ENCODE measurements around the gene SNAP25.

The SNAP25 gene

DNA sequence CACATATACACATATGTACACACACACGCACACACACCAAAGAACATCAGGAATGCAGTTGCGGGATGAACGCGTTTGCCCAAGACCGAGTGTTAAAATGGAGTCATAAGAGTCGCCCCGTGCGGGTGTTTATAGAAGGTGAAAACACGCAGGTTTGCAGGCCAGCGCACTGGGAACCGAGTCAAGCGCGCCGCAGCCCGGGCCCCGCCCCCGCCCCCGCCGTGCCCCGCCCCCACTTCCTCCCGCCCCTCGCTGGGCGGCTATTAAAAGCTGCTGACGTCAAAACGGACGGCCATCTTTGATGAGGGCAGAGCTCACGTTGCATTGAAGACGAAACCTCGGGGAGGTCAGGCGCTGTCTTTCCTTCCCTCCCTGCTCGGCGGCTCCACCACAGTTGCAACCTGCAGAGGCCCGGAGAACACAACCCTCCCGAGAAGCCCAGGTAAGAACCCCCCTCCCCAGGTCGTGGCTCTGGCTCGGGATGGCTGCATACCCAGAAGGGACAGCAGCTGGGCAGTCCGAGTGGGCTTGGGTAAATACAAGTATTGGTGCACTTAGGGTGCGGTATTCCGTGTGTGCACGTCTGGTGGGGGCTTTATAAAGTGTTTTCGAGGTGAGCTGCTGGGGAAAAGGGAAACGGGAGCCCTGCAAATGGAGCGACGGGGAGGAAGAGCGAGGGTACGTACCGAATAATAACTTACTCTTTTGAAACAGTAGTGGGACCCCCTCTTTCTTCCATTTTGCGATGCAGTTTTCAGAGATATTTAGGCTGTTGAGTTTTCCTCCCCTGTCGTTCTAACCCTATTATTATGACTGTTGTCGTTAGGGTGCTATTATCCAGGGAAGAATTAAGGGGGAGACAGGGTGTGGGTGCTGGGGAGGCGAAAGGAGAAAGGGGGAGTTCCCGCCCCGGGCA is at the start of gene SNAP25:
SNAP25 (plus strand) TSS at position 295 of the 916 bp plus-strand sequence. CDS start 56,662 bp downstream, outside the sequence.
- peak; percentile 29 for DNase-seq

DNA sequence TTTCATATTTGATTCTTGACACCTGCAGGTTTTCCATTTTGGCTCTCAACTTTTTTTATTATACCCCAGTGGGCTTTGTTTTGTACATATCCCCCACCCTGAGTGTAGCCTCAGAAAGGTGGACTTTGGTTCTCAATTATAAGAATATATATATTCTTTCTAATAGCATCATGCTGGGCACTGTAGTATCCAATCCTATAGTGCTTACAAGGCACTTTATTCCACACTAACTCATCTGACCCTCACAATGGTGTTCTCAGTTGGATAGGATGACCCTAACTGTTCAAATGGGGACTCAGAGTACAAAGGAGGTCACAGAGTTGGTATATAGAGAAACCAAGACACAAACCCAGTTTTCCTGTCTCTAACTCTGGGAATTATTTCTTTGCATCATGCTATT is 48.9 kb upstream of the SNAP25 start:
- no peak for DNase-seq

DNA sequence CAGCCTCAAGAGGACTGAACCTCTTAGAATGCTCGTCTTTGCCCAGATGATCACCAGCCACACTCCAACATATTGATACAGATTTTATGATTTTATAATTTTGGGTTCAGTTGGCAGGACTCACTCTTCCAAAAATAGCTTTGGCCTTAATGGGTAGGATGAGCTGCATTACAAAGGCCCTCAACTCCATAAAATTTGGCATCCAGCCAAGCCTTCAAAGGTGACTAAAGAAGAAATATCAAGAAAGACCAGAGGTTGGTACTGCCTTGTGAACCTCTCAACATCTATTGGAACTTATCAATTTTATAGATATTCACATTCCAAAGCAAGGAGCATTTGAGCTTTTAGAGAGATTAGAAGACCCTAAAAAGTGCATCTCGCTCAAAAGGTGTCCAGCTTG is 48.4 kb upstream of the SNAP25 start:
- DNase-seq: no peak

DNA sequence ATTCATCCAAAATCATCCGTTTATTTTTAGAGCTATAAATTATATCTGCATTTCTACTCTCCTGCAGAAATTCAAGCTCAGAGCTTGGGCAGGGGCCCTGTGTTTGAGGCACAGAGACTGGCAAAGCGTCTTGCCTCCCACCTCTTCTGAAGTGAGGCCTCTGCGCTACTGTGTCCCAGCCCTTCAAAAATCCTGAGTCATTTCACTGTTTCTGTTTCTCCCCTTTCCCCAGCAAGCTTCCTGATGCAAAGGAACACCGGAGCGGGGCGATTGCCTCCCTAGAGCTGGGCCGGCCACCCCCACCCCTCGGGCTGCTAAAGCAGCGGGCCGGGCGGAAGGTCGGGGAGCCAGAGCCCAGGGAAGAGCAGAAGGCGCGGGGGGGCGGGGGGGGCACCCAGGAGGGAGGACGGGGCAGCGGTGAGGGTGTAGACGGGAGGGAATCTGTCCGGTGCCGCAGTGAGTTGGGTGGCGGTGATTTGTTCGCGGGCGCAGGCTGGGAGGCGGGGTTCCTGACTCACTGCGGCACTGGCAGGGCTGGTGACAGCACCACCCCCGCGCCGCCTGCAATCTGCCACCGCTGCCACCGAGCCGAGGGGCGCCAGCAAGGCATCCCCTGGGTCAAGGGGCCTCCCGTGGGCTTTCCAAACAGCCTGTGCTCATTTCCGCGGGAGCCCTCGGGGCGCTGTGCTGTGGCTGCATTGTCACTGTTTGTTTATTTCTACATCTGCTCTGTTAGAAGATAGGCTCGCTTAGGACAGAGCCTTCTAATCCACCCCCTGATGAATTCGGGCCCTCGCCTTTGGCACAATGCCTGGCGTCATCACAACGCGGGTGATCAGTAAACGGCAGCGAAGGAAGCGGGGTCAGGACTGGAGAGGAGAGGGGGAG is 46.5 kb upstream of the SNAP25 start:
- DNase-seq: no peak

DNA sequence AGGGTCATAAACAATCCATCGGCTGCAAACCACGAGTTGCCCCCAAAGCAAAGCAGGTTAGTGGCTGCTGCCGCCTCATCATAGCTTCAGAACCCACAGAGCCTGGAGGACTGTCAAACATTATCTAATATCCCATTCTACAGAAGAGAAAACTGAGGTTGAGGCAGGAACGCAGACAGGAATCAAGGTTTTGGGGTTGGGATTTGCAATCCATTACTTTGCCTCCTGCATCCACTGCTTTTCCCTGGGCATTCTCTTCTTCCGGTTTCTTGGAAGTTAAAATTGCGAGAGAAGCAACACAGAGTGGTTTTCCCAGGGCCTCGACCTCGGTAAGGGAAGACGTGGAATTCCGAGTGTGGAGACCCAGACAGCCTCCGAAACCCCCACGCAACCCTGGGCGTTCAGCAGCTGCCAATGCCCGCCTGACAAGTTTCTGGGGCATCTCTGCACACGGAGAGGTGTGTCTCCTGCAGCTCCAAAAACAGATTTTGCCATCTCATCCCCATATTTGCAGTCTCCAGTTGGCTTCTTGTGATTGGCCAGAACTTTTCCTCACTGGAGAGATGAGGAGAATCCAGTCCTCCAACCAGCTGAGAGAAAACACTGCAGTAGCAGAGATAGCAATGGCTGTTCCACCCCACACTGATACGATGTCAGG is 45.5 kb upstream of the SNAP25 start:
- DNase-seq: no peak

DNA sequence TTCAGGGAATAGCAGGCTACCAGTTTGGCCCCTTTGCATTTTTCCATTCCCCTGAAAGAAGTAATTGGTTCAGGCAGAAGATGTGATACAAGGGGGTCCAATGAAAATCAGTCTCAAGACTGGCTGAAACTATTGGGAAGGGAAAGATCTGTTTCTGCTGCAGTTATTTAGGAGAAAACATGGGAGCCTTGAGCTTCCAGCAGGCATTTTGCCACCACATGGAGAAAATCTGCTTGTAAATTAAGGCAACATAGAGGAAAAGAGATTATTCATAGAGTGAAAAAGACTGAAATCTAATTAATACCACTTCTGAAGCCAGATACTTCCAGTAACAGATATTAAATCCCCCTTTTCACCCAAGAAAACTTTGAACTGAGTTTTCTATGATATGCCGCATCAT is 44.2 kb upstream of the SNAP25 start:
- no peak for DNase-seq

DNA sequence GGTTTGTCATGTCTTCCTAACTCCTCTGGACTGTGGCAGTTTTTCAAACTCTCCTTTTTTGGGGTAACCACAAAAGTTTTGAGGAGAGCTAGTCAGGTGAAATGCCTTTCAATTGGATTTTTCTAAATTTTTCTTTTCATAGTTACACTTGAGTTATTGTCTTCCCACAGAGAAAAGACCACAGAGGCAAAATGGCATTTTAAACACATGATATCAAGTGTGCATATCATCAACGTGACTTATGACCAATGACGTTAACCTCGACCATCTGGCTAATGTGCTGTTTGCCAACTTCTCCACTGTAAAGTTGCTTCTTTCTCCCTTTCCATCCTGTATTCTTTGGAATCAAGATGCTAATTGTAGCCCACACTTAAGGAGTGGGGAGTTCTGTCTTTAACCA is 41.3 kb upstream of the SNAP25 start:
- DNase-seq: no peak

- no peak for DNase-seq
These were observed 40.5 kb upstream of the SNAP25 start for GRCh38 chr20:10178091-10178490.

- no peak for DNase-seq
These were observed 39.8 kb upstream of the SNAP25 start for GRCh38 chr20:10178727-10179313.

DNA sequence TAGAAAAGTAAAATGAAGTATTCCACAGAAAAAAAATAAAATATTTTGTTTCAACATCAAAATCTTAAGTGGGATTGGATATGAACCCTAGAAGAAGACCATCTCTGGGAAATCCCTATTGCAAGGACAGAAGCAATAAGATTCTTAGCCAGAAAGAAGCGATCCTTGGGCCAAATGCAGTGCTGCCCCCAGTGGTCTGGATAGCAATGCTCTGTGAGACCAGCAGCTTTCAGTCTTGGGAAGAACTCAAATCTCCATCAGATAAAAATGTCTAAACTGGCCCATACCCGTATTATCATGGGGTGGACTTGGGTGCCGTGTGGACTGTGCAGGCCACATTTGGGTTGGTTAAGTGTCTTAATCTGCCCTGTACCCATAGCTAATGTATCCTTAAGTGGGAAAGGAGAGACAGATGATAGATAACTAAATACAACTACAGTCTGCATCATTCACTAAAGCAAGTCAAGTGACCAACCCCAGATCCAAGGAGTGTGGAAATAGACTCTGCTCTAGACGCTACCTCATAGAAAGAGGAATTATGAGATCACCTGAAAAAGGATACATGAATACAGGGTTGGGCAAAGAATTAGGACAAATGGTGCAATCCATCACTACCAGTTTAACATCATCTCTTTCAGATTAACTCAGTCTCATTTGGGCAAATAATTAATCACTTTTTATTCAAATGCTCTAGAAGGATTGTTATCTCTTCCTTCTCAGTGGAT is 38.9 kb upstream of the SNAP25 start:
- DNase-seq: no peak

GRCh38 chr20:10180651-10181235 is 37.9 kb upstream of the SNAP25 start:
- DNase-seq: no peak

DNA sequence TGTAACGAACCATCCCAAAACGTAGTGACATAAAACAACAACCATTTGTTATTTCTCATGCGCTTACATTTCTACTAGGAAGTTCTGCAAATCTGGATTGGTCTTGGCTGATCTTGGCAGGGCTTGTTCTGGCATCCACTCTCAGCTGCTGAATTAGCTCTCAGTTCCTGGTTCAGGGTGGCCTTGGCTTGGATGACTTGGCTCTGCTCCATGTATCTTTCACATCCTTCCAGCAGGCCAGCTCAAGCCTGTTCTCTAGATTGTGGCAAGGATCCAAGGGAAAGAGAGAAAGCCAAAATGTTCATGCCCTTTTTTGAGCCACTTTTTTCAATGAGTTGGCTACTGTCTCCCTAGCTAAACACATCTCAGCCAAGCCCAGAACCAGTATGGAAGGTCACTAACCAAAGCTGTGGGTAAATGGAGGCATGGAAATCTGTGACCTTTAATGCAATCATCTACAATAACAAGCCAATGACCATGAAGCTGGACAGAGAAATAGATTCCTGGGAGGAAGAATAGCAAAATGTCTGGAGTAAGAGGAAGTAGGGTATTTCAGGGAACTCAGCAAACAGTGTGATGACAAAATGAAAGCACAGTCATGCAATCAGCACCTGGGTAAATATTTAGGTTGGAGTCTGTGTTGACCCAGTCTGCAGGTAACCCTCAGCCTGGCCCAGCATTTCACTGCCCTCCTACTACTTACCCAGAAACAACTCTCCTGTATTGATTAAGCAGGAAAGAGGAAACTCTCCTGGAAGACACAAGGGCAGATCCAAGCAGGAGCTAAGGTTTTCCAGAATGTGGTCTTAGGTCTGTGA is 32.7 kb upstream of the SNAP25 start:
- DNase-seq: no peak

- no peak for DNase-seq
These were observed 28.2 kb upstream of the SNAP25 start for GRCh38 chr20:10190456-10190855.

GRCh38 chr20:10192171-10192570 is 26.5 kb upstream of the SNAP25 start:
- no peak for DNase-seq

GRCh38 chr20:10194166-10194565 is 24.5 kb upstream of the SNAP25 start:
- no peak for DNase-seq

DNA sequence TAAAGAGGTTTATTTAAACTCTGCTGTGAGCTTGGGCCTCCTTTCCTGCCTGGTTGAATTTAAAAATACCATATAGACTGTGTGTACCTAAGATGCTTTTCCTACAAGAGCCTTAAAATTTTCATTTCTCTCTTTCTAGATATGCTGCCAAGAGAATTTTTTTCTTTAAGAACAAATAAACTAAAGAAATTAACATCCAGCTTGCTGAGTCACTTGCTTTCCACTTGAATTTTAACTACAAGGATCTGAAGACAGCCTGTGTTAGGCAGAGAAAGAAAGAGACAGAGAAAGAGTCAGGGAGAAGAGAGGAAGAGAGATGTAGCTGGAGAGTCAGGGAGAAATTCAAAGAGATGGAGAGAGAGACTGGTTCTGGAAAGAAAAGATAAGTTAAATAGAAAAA is 18.3 kb upstream of the SNAP25 start:
- DNase-seq: no peak

- no peak for DNase-seq
These were observed 17.2 kb upstream of the SNAP25 start for GRCh38 chr20:10201321-10201870.

DNA sequence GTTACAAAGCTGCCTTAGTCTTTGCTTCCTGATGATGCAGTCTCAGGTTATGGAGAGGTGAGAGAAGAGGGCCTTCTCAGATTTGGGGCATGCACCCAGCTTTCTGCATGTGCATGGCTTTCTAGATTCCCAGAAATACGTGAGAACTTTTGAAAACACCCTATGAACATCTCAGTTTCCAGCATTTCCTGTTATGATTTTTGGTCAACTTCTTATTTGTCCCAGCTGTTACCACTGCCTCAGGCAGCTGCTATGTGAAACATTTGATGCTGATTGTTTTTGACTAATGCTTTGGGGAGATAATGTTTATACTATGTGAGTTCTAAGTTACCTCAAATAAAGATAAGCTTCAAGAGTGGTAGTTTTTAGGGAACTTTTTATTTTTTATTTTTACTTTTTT is 9.5 kb upstream of the SNAP25 start:
- no peak for DNase-seq

GRCh38 chr20:10213526-10213925 is 5.1 kb upstream of the SNAP25 start:
- no peak for DNase-seq

DNA sequence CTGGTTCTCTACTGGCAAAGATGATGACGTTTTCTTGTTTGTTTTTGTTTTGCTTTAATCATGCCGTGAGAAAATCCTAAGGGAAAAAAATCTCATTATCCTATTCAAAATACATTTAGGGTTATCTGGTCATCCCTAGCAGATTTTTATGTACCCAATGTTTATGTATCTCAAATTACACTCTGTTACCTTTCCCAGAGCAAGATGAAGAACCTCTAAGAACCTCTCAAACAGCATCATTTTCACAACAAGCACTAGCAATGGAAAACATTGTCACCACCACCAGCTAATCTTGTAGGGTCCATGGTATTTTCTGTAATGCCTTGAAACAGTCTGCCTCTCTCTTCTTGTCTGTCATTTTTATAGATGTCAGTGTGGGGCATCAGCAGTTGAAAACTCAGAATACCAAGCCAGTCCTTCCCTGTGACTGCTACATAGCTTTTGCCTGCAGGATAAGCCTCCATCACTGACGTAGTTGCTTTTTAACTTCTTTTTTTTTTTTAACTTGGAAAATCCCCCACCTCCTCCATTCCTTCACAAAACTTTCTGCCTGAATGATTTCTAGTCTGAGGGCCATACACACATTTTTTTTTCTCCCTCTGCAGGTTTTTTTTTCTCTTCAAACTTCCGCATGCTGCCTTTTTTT is 2.4 kb upstream of the SNAP25 start:
- DNase-seq: no peak
